Measurements from ENCODE around the gene ZNF639. TPM values are rescaled to one million over a fixed set of nuclear protein-coding genes. Genes with fewer than 3 reads are reported as not detected.
"Not testable (repeated sequence)": the region's sequence is repeated elsewhere in the genome, so short reads cannot be mapped to it uniquely, and the experiment has no call there.

ZNF639 gene
- polyA plus RNA-seq (2011; rRNA removed), result 17.6 and 21.3 TPM in 2 replicates
- 6.1 and 12.2 TPM in 2 replicates for polyA minus RNA-seq (2011; rRNA and poly(A)+ RNA removed)

DNA sequence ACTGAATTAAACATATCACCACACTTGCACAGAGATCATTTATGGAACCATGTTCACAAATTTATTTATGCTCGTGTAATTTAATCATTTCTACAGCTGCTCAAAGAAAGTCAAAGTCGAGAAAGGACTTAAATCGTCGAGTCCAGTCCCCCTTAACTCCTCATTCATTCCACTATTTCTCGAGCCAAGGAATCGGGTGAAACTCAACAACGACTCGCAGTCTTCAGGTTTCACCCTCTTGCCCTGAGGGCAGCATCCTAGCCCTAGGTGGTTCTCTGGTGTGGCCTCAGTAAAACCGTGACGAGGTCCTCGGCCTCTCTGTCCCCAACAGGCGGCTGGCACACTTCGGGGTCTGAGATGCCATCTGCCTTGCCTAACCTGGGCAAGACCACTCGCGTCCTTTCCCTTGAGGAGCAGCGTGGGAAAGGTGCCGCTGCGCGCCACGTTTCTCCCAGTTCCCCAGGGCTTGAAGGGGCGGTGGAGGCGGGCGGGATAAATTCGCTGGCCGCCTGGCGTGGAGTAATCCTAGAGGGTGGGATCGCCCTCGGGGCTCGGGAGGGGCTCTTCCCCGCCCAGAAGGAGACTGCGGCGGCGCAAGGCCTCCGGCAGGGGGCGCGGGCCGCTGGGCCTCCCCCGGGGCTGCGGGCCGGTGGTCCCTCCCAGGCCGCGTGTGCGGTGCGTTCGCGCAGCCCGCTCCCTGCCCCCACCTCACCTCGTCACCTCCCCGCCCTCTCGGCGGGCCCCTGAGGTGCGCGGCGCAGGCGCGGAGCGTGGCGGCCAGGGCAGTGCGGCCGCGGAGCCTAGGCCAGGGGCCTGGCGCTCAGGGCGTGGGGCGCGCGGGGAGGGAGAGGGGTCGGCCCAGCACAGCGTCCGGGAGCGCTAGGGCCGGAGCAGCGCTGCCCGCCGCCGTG, at the start of gene ZNF639:
ZNF639 (plus strand) TSS at position 746 of the 911 bp plus-strand sequence. CDS start 5,263 bp downstream, outside the sequence.
- H3K4me3 ChIP-seq (ENCODE audit: low read depth, low read length), result peak within 1 kb of the TSS; percentile 82
- no peaks in the 10 kb centered on the region for H3K27me3 ChIP-seq (ENCODE audit: control insufficient read depth, insufficient read depth, low read length)
- peak within 1 kb of the TSS; percentile 86 for H3K27ac ChIP-seq (ENCODE audit: low read depth, low read length)
- peaks cover 3% of the 10 kb centered on the region; the same call in 1 of the 2 replicates for H3K9me3 ChIP-seq (ENCODE audit: control insufficient read depth, insufficient read depth, low read length)
- POLR2A ChIA-PET, result interaction anchor here (0.6 kb wide), 2 partner anchors 101 to 175 kb away, joined by 3 to 6 read pairs; no protein-coding TSS in a partner anchor
- DNase-seq (ENCODE audit: low read depth, low spot score), result peak; percentile 68
- CTCF ChIA-PET, result interaction anchor here (0.6 to 10.3 kb wide), 52 partner anchors 9 to 888 kb away, joined by 3 to 194 read pairs (median 5); partner anchors contain the start of genes ACTL6A, PIK3CA and ZMAT3
- TF ChIP-seq, protein P1, sequence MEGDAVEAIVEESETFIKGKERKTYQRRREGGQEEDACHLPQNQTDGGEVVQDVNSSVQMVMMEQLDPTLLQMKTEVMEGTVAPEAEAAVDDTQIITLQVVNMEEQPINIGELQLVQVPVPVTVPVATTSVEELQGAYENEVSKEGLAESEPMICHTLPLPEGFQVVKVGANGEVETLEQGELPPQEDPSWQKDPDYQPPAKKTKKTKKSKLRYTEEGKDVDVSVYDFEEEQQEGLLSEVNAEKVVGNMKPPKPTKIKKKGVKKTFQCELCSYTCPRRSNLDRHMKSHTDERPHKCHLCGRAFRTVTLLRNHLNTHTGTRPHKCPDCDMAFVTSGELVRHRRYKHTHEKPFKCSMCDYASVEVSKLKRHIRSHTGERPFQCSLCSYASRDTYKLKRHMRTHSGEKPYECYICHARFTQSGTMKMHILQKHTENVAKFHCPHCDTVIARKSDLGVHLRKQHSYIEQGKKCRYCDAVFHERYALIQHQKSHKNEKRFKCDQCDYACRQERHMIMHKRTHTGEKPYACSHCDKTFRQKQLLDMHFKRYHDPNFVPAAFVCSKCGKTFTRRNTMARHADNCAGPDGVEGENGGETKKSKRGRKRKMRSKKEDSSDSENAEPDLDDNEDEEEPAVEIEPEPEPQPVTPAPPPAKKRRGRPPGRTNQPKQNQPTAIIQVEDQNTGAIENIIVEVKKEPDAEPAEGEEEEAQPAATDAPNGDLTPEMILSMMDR (IDR thresholded peaks at IDR 0.05; ENCODE audit: low read depth, low read length), result peak; percentile 65

DNA sequence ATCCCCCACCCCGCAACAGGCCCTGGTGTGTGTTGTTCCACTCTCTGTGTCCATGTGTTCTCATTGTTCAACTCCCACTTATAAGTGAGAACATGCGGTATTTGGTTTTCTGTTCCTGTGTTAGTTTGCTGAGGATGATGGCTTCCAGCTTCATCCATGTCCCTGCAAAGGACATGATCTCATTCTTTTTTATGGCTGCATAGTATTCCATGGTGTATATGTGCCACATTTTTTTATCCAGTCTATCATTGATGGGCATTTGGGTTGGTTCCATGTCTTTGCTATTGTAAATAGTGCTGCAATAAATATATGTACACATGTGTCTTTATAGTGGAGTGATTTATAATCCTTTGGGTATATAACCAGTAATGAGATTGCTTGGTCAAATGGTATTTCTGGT, 48.4 kb upstream of the ZNF639 start:
- CTCF ChIA-PET, result not testable (repeated sequence)

GRCh38 chr3:179276001-179276400, 46.8 kb upstream of the ZNF639 start:
- DNase-seq (ENCODE audit: low read depth, low spot score), result no peak
- no peak overlapping the region for H3K27ac ChIP-seq (ENCODE audit: low read depth, low read length)
- TF ChIP-seq, protein P1 (IDR thresholded peaks at IDR 0.05; ENCODE audit: low read depth, low read length), result no peak
- peaks cover 4% of the 10 kb centered on the region for H3K27me3 ChIP-seq (ENCODE audit: control insufficient read depth, insufficient read depth, low read length)
- no peaks in the 10 kb centered on the region for H3K9me3 ChIP-seq (ENCODE audit: control insufficient read depth, insufficient read depth, low read length)
- CTCF ChIA-PET, result interaction anchor here (0.7 kb wide), 1 partner anchor 201 kb away, joined by 3 read pairs; no protein-coding TSS in a partner anchor
- no peak overlapping the region for H3K4me3 ChIP-seq (ENCODE audit: low read depth, low read length)
- POLR2A ChIA-PET, result no interaction called here

More for the DNA sequence above, 48.4 kb upstream of the ZNF639 start:
- POLR2A ChIA-PET, result interaction anchor here (0.6 kb wide), 1 partner anchor 196 kb away, joined by 3 read pairs; no protein-coding TSS in a partner anchor
- H3K27ac ChIP-seq (ENCODE audit: low read depth, low read length); H3K27me3 ChIP-seq (ENCODE audit: control insufficient read depth, insufficient read depth, low read length); DNase-seq (ENCODE audit: low read depth, low spot score); H3K4me3 ChIP-seq (ENCODE audit: low read depth, low read length); H3K9me3 ChIP-seq (ENCODE audit: control insufficient read depth, insufficient read depth, low read length): not testable (repeated sequence)

DNA sequence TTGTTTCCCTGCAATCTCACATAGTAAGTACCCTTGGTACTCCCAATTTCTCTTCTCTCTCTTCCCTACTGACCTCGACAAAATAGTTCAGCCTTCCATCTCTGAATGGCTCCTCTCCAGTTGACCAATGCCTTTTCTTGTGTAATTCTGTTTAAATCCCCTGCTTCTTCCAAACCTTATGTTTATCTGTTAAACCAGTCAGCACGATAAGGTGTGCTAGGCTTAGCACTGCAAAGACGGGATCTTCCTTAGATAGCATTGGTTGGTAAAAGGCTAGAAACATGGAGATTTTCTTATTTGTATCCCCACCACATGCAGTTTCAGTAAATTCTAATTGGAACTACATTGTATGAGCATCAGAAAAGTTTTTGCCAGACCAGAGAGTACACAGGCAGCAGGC, 46.1 kb upstream of the ZNF639 start:
- H3K9me3 ChIP-seq (ENCODE audit: control insufficient read depth, insufficient read depth, low read length), result no peaks in the 10 kb centered on the region
- ChIA-PET POLR2A (no interaction called here), CTCF (no interaction called here)
- no peak for DNase-seq (ENCODE audit: low read depth, low spot score)
- no peak overlapping the region for H3K27ac ChIP-seq (ENCODE audit: low read depth, low read length)
- H3K4me3 ChIP-seq (ENCODE audit: low read depth, low read length), result no peak overlapping the region
- TF ChIP-seq, protein P1 (IDR thresholded peaks at IDR 0.05; ENCODE audit: low read depth, low read length), result no peak
- peaks cover 4% of the 10 kb centered on the region for H3K27me3 ChIP-seq (ENCODE audit: control insufficient read depth, insufficient read depth, low read length)

DNA sequence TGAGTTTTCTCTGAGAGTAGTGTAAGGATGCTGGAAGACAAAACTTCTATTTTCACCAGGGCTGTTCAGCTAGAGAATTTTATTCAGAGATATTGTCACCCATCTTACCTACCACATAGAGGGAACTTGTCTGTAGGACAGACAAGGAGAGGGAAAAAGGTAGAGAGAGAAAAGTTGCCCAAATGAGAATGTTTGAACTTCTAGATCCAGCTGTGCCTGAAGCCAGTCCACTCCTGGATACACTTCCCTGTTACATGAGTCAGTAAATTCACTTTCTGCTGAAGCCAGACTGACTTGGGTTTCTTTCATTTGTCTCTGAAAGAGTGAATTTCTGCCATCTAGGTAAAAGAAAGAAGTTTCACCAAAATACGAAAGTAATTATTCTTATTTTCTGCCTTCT, 44.7 kb upstream of the ZNF639 start:
- Histone ChIP-seq H3K27ac (ENCODE audit: low read depth, low read length) (no peak overlapping the region), H3K9me3 (ENCODE audit: control insufficient read depth, insufficient read depth, low read length) (no peaks in the 10 kb centered on the region), H3K4me3 (ENCODE audit: low read depth, low read length) (no peak overlapping the region), H3K27me3 (ENCODE audit: control insufficient read depth, insufficient read depth, low read length) (peaks cover 4% of the 10 kb centered on the region)
- TF ChIP-seq, protein P1 (IDR thresholded peaks at IDR 0.05; ENCODE audit: low read depth, low read length), result no peak
- DNase-seq (ENCODE audit: low read depth, low spot score), result no peak
- ChIA-PET CTCF (interaction anchor here (1.6 kb wide), 1 partner anchor 262 kb away, joined by 4 read pairs; no protein-coding TSS in a partner anchor), POLR2A (no interaction called here)
